Thyroid gland (tissue), 4 donors: ENCODE results near the gene XPC.

Experiments
- CTCF ChIP-seq, 6 experiments: fragments of 200-600 bp in 3 of 6; fragments of 450-650 bp in 3 of 6; sonication (generic) in 3 of 6; IDR thresholded peaks; one replicate each; pipeline ENCODE4 v1.5.1; 2016 to 2019; ENCODE audit warnings: antibody characterized with exemption in 6 of 6, mild to moderate bottlenecking in 2 of 6, inconsistent platforms in 1 of 6, moderate library complexity in 1 of 6
- POLR2A ChIP-seq, 2 donors: fragments of 450-650 bp; IDR thresholded peaks; one replicate each; pipeline ENCODE4 v1.6.1; 2017; ENCODE audit warnings: antibody characterized with exemption in 2 of 2, mild to moderate bottlenecking in 2 of 2, moderate library complexity in 1 of 2

GRCh38 chr3:14138878-14139655 is 39.3 kb downstream of the XPC start:
- TF ChIP-seq POLR2A (IDR thresholded peaks at IDR 0.05), result no peak
- TF ChIP-seq CTCF (IDR thresholded peaks at IDR 0.05), result no peak
